Fibroblast of the aortic adventitia (primary cell): Measurements from ENCODE around the gene CFAP99. TPM values are rescaled to one million over a fixed set of nuclear protein-coding genes. Genes with fewer than 3 reads are reported as not detected.
"Not testable (repeated sequence)": the region's sequence is repeated elsewhere in the genome, so short reads cannot be mapped to it uniquely, and the experiment has no call there.

Experiments used
- DNase-seq: peaks from one replicate; pipeline ENCODE4 v3.0.0-alpha.2; 2010; ENCODE audit warnings: low read depth
- H3K4me3 ChIP-seq: 2 replicates; pipeline ENCODE4 v1.5.1; 2011; ENCODE audit warnings: low read depth, mild to moderate bottlenecking, control low read depth, low read length, moderate library complexity
- total RNA-seq: library from RNA; depleted of rRNA; stranded (reverse); fragments of >200 nt; gene quantifications from 2 replicates; pipeline ENCODE4 v1.2.3, GENCODE V29; 2012; ENCODE audit warnings: low replicate concordance
- TF ChIP-seq, protein P1 (sequence below): IDR thresholded peaks from 2 replicates; pipeline ENCODE4 v1.5.1; 2011; ENCODE audit warnings: mild to moderate bottlenecking, low read length, control low read depth, inconsistent platforms; ENCODE audit not compliant: insufficient read depth

CFAP99 gene
- total RNA-seq, 1 donor = not detected

DNA sequence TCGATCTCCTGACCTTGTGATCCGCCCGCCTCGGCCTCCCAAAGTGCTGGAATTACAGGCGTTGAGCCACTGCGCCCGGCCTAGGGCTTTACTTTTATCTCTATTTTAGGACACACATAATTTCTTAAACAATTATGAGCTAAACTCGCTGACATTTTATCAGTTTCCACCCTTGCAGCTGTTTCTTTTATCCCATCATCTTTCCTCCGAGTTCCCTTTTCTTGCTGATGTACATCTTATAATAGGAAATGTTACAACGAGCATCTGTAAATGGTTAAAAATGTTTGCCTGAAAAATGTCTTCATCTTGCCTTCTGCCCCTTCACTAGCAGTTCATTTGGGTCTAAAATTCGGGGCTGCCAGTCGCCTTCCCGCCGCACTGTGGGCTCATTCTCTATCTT, 41.5 kb upstream of the CFAP99 start:
- no peak for DNase-seq
- TF ChIP-seq, protein P1, sequence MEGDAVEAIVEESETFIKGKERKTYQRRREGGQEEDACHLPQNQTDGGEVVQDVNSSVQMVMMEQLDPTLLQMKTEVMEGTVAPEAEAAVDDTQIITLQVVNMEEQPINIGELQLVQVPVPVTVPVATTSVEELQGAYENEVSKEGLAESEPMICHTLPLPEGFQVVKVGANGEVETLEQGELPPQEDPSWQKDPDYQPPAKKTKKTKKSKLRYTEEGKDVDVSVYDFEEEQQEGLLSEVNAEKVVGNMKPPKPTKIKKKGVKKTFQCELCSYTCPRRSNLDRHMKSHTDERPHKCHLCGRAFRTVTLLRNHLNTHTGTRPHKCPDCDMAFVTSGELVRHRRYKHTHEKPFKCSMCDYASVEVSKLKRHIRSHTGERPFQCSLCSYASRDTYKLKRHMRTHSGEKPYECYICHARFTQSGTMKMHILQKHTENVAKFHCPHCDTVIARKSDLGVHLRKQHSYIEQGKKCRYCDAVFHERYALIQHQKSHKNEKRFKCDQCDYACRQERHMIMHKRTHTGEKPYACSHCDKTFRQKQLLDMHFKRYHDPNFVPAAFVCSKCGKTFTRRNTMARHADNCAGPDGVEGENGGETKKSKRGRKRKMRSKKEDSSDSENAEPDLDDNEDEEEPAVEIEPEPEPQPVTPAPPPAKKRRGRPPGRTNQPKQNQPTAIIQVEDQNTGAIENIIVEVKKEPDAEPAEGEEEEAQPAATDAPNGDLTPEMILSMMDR = no peak

DNA sequence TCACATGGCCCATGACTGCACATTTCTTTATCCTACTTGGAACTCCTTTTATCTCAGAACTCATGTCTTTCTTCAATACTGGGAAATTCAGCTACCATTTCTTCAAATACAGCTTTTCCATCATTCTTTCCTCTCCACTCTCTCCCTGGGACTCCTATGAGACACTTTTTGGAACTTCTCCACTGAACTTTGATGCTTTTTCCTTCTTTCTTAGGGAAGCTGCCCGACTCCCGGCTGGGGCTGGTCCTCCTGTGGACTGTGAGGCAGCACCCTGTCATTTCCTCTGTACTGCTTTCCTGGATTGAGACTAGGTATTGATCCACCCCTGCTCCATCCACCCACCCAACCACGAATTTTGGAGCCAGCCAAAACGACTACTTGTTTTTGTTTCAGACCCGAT, 40.4 kb upstream of the CFAP99 start:
- no peak overlapping the region for H3K4me3 ChIP-seq
- TF ChIP-seq, protein P1 = no peak
- DNase-seq = peak; percentile 44

More for the DNA sequence above, 41.5 kb upstream of the CFAP99 start:
- no peak overlapping the region for H3K4me3 ChIP-seq

DNA sequence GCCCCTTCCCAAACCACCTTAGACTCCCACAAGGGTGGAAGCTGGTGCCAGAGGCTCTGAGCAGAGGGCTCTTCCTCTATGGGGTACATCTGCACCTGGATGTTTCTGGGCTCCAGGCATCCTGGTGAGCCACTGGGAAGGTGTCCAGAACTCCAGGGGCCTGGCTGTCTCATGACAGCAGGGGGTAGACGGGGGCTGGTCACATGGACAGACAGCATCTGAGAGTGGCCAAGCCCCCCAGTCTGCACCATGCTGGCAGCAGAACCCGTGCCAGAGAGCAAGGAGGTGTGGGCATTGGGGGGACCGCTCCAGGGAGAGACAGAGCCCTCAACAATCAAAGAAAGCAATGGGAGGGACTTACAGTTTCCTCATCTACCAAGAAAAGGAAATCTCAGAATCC, 39.9 kb upstream of the CFAP99 start:
- TF ChIP-seq, protein P1 = no peak
- no peak for DNase-seq
- H3K4me3 ChIP-seq = no peak overlapping the region

DNA sequence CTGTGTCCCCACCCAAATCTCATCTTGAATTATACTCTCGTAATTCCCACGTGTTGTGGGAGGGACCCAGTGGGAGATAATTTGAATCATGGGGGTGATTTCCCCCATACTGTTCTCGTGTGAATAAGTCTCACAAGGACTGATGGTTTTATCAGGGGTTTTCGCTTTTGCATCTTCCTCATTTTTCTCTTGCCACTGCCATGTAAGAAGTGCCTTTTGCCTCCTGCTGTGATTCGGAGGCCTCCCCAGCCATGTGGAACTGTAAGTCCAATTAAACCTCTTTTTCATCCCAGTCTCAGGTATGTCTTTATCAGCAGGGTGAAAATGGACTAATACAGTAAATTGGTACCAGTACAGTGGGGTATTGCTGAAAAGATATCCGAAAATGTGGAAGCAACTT, 38.2 kb upstream of the CFAP99 start:
- H3K4me3 ChIP-seq, DNase-seq: not testable (repeated sequence)

DNA sequence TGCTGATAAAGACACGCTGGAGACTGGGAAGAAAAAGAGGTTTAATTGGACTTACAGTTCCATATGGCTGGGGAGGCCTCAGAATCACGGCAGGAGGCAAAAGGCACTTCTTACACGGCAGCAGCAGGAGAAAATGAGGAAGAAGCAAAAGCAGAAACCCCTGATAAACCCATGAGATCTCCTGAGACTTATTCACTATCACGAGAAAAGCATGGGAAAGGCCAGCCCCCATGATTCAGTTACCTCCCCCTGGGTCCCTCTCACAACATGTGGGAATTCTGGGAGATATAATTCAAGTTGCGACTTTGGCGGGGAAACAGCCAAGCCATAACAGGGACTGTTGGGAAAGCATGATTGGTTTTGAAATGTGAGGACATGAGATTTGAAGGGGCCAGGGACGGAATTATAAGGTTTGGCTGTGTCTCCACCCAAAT, 36.0 kb upstream of the CFAP99 start:
- DNase-seq, H3K4me3 ChIP-seq: not testable (repeated sequence)

DNA sequence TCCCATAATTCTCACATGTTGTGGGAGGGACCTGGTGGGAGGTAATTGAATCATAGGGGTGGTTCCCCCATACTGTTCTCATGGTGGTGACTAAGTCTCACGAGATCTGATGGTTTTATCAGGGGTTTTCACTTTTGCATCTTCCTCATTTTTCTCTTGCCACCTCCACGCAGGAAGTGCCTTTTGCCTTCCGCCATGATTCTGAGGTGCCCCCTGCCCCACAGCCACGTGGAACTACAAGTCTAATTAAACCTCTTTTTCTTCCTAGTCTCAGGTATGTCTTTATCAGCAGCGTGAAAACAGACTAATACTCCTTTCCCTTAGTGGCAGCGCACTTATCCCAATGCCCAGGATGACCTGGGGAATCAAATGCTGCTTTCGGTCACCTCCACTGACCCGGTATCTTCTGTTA, 35.5 kb upstream of the CFAP99 start:
- DNase-seq, H3K4me3 ChIP-seq: not testable (repeated sequence)

DNA sequence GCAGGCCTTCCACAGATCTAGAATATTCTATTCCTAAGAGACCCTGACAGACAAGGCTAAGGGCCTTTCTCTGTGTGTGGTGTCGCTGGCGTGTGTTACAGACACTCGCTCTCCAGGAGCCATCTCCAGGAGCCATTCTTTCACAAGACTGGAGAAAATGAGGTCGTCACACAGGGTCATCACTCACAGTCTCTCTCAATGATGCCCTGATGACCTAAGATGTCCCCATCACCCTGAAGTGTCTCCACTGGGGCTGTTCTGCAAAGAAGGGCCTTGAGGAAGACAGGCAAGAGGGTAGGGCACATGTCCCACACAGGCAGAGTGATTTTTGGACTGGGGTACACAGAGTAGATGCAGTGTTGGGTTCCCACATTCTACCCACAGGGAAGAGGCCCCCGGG, 35.0 kb upstream of the CFAP99 start:
- DNase-seq = no peak
- TF ChIP-seq, protein P1 = no peak
- H3K4me3 ChIP-seq = no peak overlapping the region

DNA sequence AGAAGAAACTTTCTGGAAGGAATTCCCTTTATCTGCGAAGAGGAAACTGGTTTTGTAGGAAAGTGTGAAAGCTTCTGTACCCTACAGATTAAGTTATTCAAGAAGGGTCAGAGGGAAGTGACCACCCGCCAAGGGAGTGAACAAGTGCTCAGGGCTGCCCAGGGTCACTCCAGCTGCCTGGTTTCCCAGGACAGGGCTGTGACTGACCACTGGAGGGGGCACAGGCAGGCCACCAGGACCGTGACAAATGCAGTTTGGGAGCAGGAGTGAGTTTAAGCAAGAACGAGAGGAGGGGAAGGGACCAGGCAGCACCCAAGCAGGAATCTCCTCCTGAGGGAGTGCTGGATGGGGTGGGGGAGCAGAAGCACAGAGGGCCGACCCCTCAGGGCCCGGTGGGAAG, 34.5 kb upstream of the CFAP99 start:
- H3K4me3 ChIP-seq = no peak overlapping the region
- TF ChIP-seq, protein P1 = no peak
- DNase-seq = no peak

DNA sequence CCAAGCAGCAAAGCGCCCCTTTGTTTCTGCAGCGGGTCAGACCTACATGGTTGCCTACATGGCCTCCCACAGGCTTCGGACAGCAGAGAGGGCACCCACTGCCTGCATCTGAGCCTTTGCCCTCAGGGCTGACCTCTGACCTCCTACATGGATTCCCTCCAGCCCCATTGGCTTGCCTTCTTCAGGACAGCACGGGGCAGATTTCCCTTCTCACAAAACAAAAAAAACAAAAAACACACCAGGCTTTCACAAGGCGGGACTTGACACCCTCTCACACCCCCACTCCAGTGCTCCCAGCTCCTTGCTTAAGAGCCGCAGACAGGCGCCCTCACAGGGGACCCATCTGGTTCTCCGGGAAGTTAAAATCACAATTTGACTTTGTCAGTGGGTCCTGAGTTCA, 33.2 kb upstream of the CFAP99 start:
- TF ChIP-seq, protein P1 = no peak
- no peak overlapping the region for H3K4me3 ChIP-seq
- DNase-seq = no peak
